Activated T-cell treated with anti-CD3 and anti-CD28 coated beads, Interleukin-2, amount 50 U/mL, for 24 hours (primary cell): Measurements from ENCODE around the gene NT5DC1.
"Not testable (repeated sequence)": the region's sequence is repeated elsewhere in the genome, so short reads cannot be mapped to it uniquely, and the experiment has no call there.

Experiments used
- DNase-seq: peaks from one replicate; pipeline ENCODE4 v3.0.0-alpha.2; 2020
- H3K27ac Mint-ChIP-seq: 2 replicates; pipeline ENCODE4 v1.8.0; 2020; ENCODE audit warnings: mild to moderate bottlenecking, mixed read lengths
- H3K27me3 Mint-ChIP-seq: 2 replicates; pipeline ENCODE4 v1.8.0; 2020; ENCODE audit warnings: mixed read lengths
- H3K36me3 Mint-ChIP-seq: 2 replicates; pipeline ENCODE4 v1.8.0; 2020; ENCODE audit warnings: low read depth, mixed read lengths
- H3K4me1 Mint-ChIP-seq: 2 replicates; pipeline ENCODE4 v1.8.0; 2020; ENCODE audit warnings: low read depth, mixed read lengths
- H3K4me3 Mint-ChIP-seq: 2 replicates; pipeline ENCODE4 v1.8.0; 2020; ENCODE audit warnings: mild to moderate bottlenecking, moderate library complexity, mixed read lengths
- H3K9me3 Mint-ChIP-seq: 2 replicates; pipeline ENCODE4 v1.8.0; 2020; ENCODE audit warnings: mixed read lengths

Gene NT5DC1

DNA sequence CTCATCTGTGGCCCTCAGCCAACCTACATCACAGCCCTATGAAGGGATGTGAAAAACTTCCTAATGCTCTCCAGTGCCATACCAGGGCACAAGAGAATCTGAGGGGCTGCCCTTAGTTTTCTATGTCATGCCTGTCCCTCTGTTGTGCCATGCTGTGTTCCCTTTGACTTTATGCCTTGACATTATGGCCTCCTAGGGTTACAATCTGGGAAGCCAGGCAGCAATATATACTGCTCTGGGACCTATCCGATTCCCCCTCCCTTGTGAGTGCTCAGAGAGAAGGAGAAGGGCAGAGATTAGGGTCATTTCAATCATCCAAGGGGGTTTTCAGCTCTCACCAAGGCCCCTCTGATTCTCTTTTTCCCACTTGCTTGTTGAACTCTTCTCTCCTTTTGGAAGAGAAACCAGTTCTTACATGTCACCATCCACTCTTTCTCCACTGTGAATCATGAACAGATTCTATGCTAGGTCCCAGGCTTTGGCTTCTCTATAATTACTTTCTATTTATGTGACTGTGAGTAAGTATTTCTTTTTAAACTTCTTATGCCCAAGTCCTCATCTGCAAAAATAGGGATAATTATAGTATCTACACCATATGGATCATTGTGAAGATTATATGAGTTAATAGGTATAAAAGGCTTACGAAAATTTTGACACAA lies 25.8 kb upstream of the NT5DC1 start:
- Mint-ChIP-seq H3K4me1 (peaks cover 4% of the 10 kb centered on the region), H3K36me3 (no peaks in the 10 kb centered on the region), H3K27ac (no peak overlapping the region), H3K4me3 (no peak overlapping the region), H3K9me3 (no peaks in the 10 kb centered on the region), H3K27me3 (no peaks in the 10 kb centered on the region)
- no peak for DNase-seq

DNA sequence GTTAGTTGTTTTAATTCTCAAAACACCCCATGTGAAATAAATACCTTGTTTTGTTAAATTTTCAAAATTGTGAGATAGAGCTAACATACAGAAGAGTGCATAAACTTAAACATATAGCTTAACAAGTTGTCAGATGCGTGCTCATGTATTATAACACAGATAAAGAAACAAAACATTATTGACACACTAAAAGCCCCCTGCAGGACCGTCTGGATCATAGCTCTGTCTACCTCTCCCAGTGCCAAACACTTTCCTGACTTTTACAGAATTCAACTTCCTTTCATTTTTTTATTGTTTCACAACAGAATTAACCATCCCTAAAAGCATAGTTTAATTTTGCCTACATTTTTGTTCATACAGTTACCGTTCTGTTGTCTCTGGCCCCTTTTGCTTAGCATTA lies 22.1 kb upstream of the NT5DC1 start:
- Mint-ChIP-seq H3K4me1 (no peaks in the 10 kb centered on the region), H3K36me3 (no peaks in the 10 kb centered on the region), H3K4me3 (no peak overlapping the region), H3K27me3 (peaks cover 4% of the 10 kb centered on the region), H3K27ac (no peak overlapping the region), H3K9me3 (no peaks in the 10 kb centered on the region)
- DNase-seq: no peak

DNA sequence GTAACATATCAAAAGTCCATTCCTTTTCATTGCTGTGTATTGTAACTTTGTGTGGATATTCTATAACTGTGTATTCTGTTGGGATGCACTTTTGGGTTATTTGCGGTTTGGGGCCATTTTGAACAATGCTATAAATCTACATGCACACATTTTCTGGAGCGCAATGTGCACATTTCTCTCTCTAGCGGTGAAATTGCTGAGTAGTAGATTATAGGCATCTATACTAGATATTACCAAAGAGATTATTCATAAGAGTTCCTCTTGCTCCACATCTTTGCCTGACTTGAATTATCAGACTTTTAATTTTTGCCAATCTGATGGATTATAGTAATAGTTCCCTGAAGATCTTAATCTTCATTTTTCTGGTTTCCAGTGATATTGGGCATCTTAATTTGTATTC lies 21.7 kb upstream of the NT5DC1 start:
- Mint-ChIP-seq H3K4me3 (no peak overlapping the region), H3K36me3 (no peaks in the 10 kb centered on the region), H3K27me3 (peaks cover 4% of the 10 kb centered on the region), H3K27ac (no peak overlapping the region), H3K9me3 (no peaks in the 10 kb centered on the region), H3K4me1 (no peaks in the 10 kb centered on the region)
- DNase-seq: no peak

DNA sequence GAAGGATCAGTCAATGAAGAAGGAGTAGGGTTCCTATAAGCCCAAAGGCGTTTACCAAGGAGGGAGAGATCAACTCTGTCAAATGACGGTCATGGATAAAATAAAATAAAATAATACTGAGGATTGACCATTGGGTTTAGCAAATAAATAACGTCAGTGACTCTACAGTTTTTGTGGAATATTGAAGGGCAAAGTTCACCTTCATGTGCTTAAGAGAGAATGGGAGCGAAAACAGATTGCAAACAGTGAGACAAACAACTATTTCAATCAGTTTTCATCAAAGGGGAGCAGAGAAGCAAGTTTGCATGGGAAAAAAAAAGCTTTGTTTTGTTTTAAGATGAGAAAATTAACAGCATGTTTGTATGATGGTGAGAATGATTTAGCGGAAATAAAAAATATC lies 17.6 kb upstream of the NT5DC1 start:
- no peaks in the 10 kb centered on the region for H3K36me3 Mint-ChIP-seq
- H3K27ac Mint-ChIP-seq: no peak overlapping the region
- H3K4me3 Mint-ChIP-seq: no peak overlapping the region
- H3K4me1 Mint-ChIP-seq: no peaks in the 10 kb centered on the region
- H3K27me3 Mint-ChIP-seq: peaks cover 4% of the 10 kb centered on the region
- no peak for DNase-seq
- no peaks in the 10 kb centered on the region for H3K9me3 Mint-ChIP-seq

DNA sequence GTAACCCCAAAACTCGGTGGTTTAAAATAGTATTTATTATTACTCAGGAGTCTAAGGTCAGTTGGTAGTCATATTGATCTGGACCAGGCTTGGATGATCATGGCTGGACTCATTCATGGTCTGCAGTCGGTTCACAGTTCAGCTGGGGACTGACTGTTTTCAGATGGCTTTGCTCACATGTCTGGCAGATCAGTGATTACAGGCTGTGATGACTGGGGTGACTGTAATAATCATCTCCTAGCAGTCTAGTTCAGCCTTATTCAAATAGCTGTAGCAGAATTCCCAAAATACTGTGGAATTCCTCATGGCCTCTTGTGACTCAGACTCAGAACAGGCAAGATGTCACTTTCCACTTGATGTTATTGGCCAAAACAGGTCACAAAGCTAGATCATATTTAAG lies 16.4 kb upstream of the NT5DC1 start:
- Mint-ChIP-seq H3K36me3 (no peaks in the 10 kb centered on the region), H3K4me3 (no peak overlapping the region), H3K27me3 (peaks cover 4% of the 10 kb centered on the region), H3K9me3 (no peaks in the 10 kb centered on the region), H3K27ac (no peak overlapping the region), H3K4me1 (no peaks in the 10 kb centered on the region)
- DNase-seq: no peak

DNA sequence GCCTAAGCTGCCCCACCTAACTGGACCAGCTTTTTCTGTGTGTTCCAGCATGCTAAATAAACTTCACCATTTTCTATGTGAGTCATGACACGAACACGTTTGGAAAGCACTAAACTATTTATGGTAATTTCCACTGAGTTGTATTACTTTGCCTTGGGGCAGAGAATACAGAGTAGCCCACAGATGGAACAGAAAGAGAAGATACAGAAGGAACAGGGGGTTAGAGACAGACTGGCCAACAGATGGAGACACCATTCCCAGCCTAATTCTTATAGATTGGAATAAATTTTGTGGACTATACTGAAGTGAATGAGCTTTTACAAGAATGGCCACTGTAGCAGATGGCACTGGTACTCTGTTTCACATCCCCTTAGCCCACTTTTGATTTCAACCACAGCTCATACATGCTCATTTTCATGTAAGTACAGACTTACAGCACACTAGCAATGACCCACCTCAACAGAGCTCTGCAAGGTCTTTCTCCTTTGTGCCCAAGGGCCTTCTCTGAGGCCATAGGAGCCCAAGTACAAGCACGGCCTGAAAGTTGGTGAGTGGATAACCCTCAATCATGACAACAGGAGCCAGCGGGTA lies 13.1 kb upstream of the NT5DC1 start:
- H3K27ac Mint-ChIP-seq: no peak overlapping the region
- H3K36me3 Mint-ChIP-seq: no peaks in the 10 kb centered on the region
- no peaks in the 10 kb centered on the region for H3K27me3 Mint-ChIP-seq
- no peak overlapping the region for H3K4me3 Mint-ChIP-seq
- H3K9me3 Mint-ChIP-seq: no peaks in the 10 kb centered on the region
- DNase-seq: no peak
- no peaks in the 10 kb centered on the region for H3K4me1 Mint-ChIP-seq

DNA sequence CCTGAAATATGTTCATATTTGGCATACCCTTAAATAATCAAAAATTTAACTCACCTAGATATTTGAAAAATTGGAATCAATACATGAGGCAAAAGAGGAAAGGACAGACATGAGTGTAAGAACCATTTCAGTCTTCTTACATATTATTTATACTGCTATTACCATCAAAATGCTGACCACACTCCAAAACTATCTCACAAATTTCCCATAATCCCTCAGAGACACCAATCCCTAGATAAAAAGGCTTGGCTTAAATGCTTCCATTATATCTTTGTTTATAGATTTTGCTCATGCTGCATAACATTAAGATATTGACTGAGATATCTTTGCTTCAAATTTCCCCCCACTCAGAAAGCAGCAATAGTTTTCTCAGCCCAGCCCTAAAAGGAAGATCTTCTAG lies 11.7 kb upstream of the NT5DC1 start:
- Mint-ChIP-seq H3K9me3 (no peaks in the 10 kb centered on the region), H3K4me1 (no peaks in the 10 kb centered on the region), H3K27ac (no peak overlapping the region), H3K27me3 (no peaks in the 10 kb centered on the region), H3K4me3 (no peak overlapping the region), H3K36me3 (no peaks in the 10 kb centered on the region)
- DNase-seq: no peak

DNA sequence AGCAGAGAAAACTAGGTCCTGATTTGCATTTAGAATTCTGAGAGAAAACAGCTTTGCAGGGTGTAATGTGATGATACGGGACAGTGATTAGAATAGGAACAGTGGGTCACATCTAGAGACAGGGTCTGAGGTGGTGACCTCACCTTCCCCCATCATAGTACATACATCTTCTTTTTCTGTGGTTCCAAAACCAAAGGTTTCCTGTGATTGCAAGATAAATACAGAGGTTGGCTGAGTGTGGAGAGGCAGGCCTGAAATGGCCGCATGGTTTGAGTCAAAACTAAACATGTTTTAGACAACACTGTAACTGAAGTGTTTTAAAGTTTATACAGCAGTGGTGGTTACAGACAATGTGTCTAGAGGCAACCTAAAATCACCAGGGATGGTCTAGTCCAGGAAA lies 10.4 kb upstream of the NT5DC1 start:
- Mint-ChIP-seq H3K27me3 (no peaks in the 10 kb centered on the region), H3K27ac (no peak overlapping the region), H3K4me1 (no peaks in the 10 kb centered on the region), H3K9me3 (no peaks in the 10 kb centered on the region), H3K36me3 (no peaks in the 10 kb centered on the region), H3K4me3 (no peak overlapping the region)
- no peak for DNase-seq

DNA sequence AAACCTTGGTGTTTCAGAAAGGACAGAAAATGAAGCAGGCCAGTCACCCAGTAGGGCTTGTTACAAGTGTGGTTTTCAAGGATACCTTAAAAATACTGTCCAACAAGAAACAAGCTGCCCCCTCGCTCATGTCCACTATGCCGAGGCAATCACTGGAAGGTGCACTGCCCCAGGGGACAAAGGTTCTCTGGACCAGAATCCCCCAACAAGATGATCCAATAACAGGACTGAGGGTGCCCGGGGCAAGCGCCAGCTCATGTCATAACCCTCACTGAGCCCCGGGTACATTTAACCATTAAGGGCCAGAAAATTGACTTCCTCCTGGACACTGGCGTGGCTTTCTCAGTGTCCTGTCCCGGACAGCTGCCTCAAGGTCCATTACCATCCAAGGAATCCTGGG lies 6.6 kb upstream of the NT5DC1 start:
- no peak for DNase-seq
- H3K4me3 Mint-ChIP-seq: no peak overlapping the region
- peaks cover 2% of the 10 kb centered on the region for H3K36me3 Mint-ChIP-seq
- no peaks in the 10 kb centered on the region for H3K27me3 Mint-ChIP-seq
- no peak overlapping the region for H3K27ac Mint-ChIP-seq
- peaks cover under 1% of the 10 kb centered on the region for H3K4me1 Mint-ChIP-seq
- peaks cover 13% of the 10 kb centered on the region for H3K9me3 Mint-ChIP-seq

DNA sequence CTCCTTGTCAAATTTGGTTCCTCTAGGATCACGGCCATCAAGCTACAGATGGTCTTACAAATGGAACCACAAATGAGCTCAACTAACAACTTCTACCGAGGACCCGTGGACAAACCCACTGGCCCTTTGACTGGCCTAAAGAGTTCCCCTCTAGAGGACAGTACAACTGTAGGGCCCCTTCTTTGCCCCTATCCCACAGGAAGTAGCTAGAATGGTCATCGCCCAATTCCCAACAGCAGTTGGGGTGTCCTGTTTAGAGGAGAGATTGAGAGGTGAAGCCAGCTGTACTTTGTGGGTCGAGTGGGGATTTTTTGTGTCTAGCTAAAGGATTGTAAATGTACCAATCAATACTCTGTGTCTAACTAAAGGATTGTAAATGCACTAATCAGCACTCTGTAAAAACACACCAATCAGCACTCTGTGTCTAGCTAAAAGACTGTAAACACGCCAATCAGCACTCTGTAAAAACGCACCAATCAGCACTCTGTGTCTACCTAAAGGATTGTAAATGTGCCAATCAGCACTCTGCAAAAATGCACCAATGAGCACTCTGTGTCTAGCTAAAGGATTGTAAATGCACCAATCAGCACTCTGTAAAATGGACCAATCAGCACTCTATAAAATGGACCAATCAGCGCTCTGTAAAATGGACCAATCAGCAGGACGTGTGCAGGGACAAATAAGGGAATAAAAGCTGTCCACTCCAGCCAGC lies 4.4 kb upstream of the NT5DC1 start:
- H3K27me3 Mint-ChIP-seq, H3K27ac Mint-ChIP-seq, H3K36me3 Mint-ChIP-seq, H3K4me3 Mint-ChIP-seq, DNase-seq: not testable (repeated sequence)
- H3K9me3 Mint-ChIP-seq: peaks cover 13% of the 10 kb centered on the region
- H3K4me1 Mint-ChIP-seq: peaks cover 15% of the 10 kb centered on the region

DNA sequence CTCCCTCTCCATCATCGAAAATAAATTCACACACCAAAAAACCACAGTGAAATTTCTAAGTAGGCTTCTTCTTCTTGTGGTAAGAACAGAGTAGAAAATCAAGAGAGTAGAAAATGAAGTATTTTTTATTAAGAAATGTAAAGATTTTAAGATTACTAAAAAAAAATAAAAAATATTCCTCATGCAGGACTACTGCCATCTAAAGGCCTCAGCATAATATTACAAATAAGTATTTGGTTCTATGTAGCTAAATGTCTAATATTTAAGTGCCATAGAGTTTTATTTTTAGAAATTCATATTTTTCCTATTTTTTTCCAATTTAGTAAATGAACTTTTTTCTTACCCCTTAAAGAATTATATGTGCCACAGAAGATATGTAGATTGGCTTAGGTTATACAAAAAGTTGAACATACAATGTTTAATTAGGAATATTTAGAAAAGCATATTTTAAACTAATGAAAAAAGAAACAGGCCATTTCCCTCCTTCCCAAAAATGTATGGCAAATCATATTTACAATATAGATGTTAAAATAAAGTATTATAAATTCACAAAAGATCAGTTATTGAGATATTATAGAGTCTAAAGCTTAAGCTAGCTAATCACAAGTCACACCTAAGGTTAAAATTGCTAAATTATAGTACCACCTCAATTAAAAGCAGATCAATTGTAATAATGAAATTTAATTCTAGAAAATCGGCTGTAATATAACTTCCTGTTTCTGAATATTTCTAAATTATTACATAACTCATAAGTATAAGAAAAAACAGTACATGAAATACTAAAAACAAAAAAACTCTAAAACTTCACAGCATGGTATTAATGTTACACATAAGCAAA lies 3.5 kb upstream of the NT5DC1 start:
- no peak overlapping the region for H3K27ac Mint-ChIP-seq
- DNase-seq: no peak
- peaks cover 11% of the 10 kb centered on the region for H3K36me3 Mint-ChIP-seq
- H3K4me1 Mint-ChIP-seq: peaks cover 25% of the 10 kb centered on the region
- H3K4me3 Mint-ChIP-seq: no peak overlapping the region
- peaks cover 13% of the 10 kb centered on the region for H3K9me3 Mint-ChIP-seq
- H3K27me3 Mint-ChIP-seq: no peaks in the 10 kb centered on the region

DNA sequence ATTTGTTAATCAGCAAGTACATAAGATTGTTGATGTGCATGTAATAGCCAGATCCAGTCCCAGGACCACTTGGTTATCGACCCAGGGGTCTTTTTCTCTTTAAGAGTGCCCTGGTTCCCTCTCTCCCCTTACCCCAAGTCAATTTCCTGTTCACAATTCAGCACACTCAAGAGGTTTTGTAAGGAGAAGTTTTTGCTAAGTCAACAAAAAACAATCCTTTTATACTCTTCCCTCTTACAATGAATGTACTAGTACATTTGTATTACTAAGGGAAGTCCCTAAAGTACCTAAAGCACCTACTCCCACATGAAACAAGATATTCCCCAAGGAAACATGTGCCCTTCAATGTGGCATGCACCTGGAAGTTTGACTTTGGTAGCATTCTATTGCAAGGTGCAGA lies 1.6 kb upstream of the NT5DC1 start:
- peaks cover 13% of the 10 kb centered on the region for H3K9me3 Mint-ChIP-seq
- no peaks in the 10 kb centered on the region for H3K27me3 Mint-ChIP-seq
- peaks cover 20% of the 10 kb centered on the region for H3K36me3 Mint-ChIP-seq
- no peak overlapping the region for H3K27ac Mint-ChIP-seq
- peaks cover 42% of the 10 kb centered on the region for H3K4me1 Mint-ChIP-seq
- no peak overlapping the region for H3K4me3 Mint-ChIP-seq
- no peak for DNase-seq

DNA sequence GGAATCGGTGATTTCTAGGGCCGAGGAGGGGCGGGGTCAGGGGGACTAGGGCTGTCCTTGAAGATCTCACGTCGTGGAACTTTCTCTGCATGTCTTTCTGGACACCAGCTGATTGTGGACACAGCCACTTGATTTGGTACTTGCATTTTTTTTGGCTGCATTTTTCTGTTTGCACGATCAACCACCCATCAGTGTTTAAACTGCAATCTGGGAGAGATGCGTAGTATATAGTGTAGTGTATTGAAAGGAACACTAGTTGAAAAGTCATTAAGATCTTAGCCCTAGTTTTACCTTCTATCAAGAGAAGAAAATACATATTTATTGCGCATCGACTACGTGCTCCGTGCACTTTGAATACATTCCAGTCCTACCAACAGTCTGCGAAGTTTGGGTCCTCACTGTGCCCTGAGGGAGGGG lies 657 bp downstream of the NT5DC1 start:
- no peaks in the 10 kb centered on the region for H3K27me3 Mint-ChIP-seq
- H3K36me3 Mint-ChIP-seq: peaks cover 38% of the 10 kb centered on the region
- H3K4me3 Mint-ChIP-seq: peak overlapping the region; percentile 91
- peaks cover 4% of the 10 kb centered on the region for H3K9me3 Mint-ChIP-seq
- no peak for DNase-seq
- peak overlapping the region; percentile 93 for H3K27ac Mint-ChIP-seq
- peaks cover 65% of the 10 kb centered on the region for H3K4me1 Mint-ChIP-seq

DNA sequence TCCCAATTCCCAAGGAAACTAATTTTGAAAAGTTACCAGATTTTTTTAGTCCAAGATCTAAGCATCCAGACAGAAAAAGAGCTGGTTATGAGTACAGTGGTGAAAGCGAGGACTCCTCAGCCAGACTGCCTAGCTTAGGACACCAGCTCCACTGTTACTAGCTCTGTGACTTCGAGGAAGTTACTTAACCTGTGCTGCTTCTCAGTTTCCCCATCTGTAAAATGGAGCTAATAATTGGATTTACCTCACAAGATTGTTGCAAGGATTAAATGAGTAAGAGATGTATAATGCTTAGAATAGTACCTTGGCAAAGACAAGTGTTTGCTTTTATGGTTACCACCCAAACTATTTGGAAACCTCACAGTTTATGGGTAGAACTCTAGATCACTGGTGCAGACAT lies 1.1 kb downstream of the NT5DC1 start:
- H3K4me3 Mint-ChIP-seq: peak overlapping the region; percentile 91
- H3K27ac Mint-ChIP-seq: peak overlapping the region; percentile 93
- no peak for DNase-seq
- H3K9me3 Mint-ChIP-seq: peaks cover under 1% of the 10 kb centered on the region
- H3K36me3 Mint-ChIP-seq: peaks cover 41% of the 10 kb centered on the region
- peaks cover 69% of the 10 kb centered on the region for H3K4me1 Mint-ChIP-seq
- no peaks in the 10 kb centered on the region for H3K27me3 Mint-ChIP-seq

DNA sequence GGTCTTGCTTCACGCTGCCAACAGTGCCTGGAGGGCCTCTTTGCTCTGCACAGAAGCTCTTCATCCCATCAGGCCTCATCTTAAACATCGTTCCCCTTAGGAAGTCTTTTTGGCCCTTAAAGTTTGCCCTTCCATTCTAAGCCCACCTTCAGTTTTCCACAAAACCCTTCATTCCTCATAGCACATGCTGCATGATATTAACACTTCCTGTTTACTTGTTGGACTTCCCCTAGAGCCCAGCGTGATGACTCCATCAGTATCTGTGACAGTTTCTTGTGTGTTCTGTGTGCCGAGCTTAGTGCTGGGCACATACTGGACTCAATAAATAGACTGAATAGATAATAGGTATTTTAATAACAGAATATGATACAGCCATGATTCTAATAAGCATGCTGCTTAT lies 2.2 kb downstream of the NT5DC1 start:
- Mint-ChIP-seq H3K36me3 (peaks cover 49% of the 10 kb centered on the region), H3K4me1 (peaks cover 69% of the 10 kb centered on the region), H3K27ac (no peak overlapping the region), H3K9me3 (no peaks in the 10 kb centered on the region), H3K27me3 (no peaks in the 10 kb centered on the region), H3K4me3 (no peak overlapping the region)
- no peak for DNase-seq
